GM19025 (cell line): ENCODE results near the gene RAPGEF2.

Experiments
- ATAC-seq: cut with Tn5 transposase; IDR thresholded peaks from one replicate; pipeline ENCODE4 v1.9.1; 2021; ENCODE audit warnings: mild to moderate bottlenecking, low read depth, moderate library complexity; ENCODE audit not compliant: unreplicated experiment

The RAPGEF2 gene

DNA sequence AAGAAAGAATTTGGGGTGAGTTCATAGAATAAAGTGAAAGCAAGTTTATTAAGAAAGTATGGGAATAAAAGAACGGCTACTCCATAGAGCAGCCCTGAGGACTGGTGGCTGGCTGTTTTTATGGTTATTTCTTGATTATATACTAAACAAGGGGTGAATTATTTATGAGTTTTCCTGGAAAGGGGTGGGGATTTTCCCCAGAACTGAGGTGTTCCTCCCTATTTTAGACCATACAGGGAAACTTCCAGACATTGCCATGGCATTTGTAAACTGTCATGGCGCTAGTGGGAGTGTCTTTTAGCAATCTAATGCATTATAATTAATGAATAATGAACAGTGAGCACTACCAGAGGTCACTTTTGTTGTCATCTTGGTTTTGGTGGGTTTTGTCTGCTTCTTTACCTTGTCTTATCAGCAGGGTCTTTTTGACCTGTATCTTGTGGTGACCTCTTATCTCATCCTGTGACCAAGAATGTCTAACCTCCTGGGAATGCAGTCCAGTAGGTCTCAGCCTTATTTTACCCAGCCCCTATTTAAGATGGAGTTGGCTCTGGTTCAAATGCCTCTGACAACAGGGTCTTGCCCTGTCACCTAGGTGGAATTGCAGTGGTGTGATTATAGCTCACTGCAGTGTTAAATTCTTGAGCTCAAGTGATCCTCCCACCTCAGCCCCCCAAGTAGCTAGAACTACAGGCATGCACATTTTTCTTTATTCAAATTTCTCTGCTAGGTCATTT, 27.1 kb downstream of the RAPGEF2 start:
- ATAC-seq = no peak

GRCh38 chr4:159131564-159131963, 28.7 kb downstream of the RAPGEF2 start:
- ATAC-seq = no peak

GRCh38 chr4:159134429-159134828, 31.6 kb downstream of the RAPGEF2 start:
- no peak for ATAC-seq

GRCh38 chr4:159137176-159137575, 34.3 kb downstream of the RAPGEF2 start:
- no peak for ATAC-seq

DNA sequence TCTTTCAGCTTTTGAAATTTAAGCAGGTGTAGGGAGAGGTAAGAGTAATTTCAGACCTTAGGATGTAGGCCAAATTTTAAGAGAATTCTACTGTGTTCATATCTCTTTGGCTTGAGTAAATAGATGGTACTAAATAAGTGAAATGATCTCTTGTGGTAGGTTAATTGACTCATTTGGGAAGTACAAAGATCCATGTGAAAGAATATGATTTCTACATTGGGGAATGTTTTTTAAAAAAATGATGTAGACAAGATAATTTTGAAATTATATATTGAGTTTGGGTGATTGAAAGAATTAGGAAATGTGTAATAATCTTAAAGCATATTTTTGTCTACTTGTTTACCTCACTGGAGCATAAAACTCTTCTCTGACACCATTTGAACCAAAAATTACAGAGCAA, 35.6 kb downstream of the RAPGEF2 start:
- ATAC-seq = no peak

DNA sequence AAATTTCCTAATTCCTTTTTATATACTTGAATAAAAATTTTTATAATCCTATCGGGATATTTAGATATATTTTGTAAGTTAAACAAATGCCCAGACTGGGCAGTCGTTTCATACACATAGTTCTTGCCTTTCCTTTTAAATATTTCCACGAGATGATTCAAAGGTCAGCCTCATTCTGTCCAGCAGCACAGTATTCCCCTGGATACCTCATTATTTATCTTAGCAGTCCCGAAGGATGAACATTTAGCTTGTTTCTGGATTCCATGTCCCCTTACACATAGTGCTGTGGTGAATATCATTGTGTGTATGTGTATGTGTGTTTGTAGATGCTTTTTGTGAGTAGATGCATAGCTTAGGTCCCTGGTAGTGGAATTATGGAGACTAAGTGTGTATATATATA, 38.3 kb downstream of the RAPGEF2 start:
- no peak for ATAC-seq

DNA sequence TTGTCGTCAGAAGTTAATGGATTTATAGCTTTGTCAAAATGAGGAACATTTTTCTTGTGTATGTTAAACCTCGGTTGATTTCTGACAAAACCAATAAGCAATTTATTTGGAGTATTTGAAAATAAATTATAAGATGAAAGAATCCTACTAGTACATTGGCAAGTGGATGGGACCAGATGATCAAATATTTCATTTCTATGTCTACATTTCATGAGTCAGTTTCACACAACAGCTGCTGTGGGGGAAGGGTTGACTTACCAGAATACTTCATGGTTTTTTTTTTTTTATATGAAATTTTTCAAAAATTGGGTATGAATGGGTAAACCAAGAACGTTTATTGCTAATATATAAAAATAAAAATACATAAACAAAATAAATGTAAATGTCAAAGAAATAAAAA, 39.4 kb downstream of the RAPGEF2 start:
- ATAC-seq = no peak

GRCh38 chr4:159142681-159143384, 40.0 kb downstream of the RAPGEF2 start:
- no peak for ATAC-seq

GRCh38 chr4:159143687-159144086, 40.8 kb downstream of the RAPGEF2 start:
- ATAC-seq = no peak

DNA sequence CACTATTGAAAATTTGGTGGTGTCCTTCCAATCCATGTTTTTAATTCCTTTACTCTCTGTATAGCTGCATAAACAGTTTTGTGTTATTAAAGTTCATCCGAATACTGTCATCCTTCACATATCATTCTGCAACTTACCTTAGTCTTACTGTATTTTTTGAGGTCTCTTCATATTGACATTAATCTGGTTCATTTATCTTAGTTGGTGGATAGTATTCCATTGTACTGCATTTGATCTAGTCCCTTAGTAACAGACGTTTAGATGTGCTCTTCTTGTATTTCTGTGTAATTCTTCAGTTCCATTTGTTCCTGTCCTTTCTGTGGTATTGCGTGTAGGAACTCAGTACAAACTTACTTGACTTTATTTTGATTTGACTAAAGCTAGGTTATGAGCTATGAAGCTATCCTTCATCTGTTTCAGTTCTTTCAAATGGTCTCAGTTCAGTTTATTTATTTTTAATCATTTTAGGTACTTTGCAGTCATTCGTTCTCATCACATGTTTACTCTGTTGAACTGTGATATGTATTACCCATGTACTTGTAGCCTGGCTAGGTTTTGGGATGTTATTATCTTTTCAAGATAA, 41.3 kb downstream of the RAPGEF2 start:
- ATAC-seq = no peak

DNA sequence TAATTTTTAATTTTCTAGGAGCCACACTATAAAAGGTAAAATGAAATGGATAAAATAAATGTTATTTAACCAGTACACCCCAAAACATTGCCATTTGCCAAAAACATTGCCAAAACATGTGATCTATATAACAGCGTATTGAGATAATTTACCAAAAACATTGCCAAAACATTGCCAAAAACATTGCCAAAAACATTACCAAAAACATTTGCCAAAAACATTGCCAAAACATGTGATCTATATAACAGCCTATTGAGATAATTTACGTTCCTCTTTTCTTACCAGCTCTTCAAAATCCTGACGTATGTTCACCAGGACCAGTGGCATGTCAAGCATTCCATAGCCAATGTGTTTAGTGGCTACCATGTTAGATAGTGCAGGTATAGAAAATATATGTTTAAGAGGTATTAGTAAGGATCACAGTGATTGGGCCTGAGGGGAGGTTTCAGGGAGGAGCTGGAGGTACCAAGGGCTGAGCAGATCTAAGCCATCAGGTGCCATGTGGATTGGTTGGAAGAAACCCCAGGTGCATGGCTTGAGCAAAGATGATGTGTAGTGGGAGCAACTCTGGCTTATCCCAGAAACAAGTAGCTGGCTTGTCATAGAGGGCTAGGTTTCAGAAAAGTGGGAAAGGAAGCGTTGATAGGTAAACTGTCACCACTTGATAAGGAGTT, 42.6 kb downstream of the RAPGEF2 start:
- ATAC-seq = no peak

- ATAC-seq = no peak
Measured at GRCh38 chr4:159145992-159146330, 43.1 kb downstream of the RAPGEF2 start.

GRCh38 chr4:159146488-159146887, 43.6 kb downstream of the RAPGEF2 start:
- no peak for ATAC-seq

- no peak for ATAC-seq
Measured at GRCh38 chr4:159148441-159148840, 45.6 kb downstream of the RAPGEF2 start.

- no peak for ATAC-seq
Measured at GRCh38 chr4:159149666-159150065, 46.8 kb downstream of the RAPGEF2 start.

GRCh38 chr4:159150396-159150795, 47.5 kb downstream of the RAPGEF2 start:
- no peak for ATAC-seq

GRCh38 chr4:159150821-159151390, 48.0 kb downstream of the RAPGEF2 start:
- ATAC-seq = peak; percentile 57

- ATAC-seq = no peak
Measured at GRCh38 chr4:159151689-159152088, 48.8 kb downstream of the RAPGEF2 start.

- ATAC-seq = no peak
Measured at GRCh38 chr4:159152181-159152580, 49.3 kb downstream of the RAPGEF2 start.

- no peak for ATAC-seq
Measured at GRCh38 chr4:159153669-159154068, 50.8 kb downstream of the RAPGEF2 start.

DNA sequence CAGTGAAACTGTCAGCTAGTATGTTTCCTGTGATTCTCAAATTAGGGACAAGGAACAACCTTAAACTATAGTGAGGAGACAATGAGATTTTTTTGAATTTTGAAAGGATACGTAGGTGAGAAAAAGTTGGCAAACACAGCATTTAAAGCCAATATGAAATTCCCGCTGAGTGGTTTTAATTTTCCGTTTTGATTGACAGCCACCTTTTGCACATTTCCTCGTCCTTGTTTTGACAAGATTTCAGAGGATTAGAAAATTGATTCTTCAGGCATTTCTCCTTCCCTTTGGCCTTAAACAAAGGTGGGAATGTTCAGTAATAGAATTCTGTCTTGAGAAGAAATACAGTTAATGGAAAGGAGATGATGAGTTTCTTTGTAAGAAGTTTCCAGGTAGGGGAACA, 52.2 kb downstream of the RAPGEF2 start:
- ATAC-seq = no peak
